K562 (cell line): ENCODE results near the gene LRRK1. TPM values are rescaled to one million over a fixed set of nuclear protein-coding genes. Genes with fewer than 3 reads are reported as not detected.

Source experiments
- ATAC-seq: fragments of 200-7000 bp; cut with Tn5 transposase; 3 replicates; pipeline ENCODE4 v1.9.1; 2020; ENCODE audit warnings: moderate library complexity
- BruUV-seq: library from RNA; stranded (reverse); fragments of 400-500 nt; replicated peaks from 2 replicates; lab custom pipeline; 2021; lab: Mats Ljungman, UMichigan
- CTCF ChIA-PET: fragments of 300-600 bp; formaldehyde crosslinking; extraction: SDS; loops from one replicate; lab custom pipeline; 2021; ENCODE audit warnings: low intra/inter-chr PET ratio; lab: Yijun Ruan, JAX
- POLR2A ChIA-PET: fragments of 300-600, 350-650 bp; sonication (Branson Sonifier 250); formaldehyde crosslinking; extraction: SDS; loops from one replicate; lab custom pipeline; 2021; ENCODE audit warnings: antibody characterized with exemption, inconsistent platforms; lab: Yijun Ruan, JAX
- DNase-seq, 4 experiments: peaks; one replicate each; pipeline versions ENCODE4 v3.0.0 to v3.0.0-alpha.2; 2011 to 2018; ENCODE audit warnings: low spot score in 3 of 4, mixed read lengths in 3 of 4; ENCODE audit errors: extremely low read depth in 1 of 4
- FAIRE-seq: peaks from 2 replicates; lab custom pipeline; 2011; peaks lifted over from hg19 to GRCh38; lab: Jason Lieb, UNC
- H2AFZ ChIP-seq: 2 replicates; pipeline ENCODE4 v1.6.0; 2011; ENCODE audit warnings: low read depth, low read length, control low read depth, inconsistent platforms
- H3K27ac ChIP-seq: fragments of 200-600 bp; 3 replicates; pipeline ENCODE4 v1.8.0; 2011; ENCODE audit warnings: low read depth, mild to moderate bottlenecking, control low read depth, inconsistent platforms, low read length, moderate library complexity, mixed read lengths; ENCODE audit errors: extremely low read depth
- H3K27me3 ChIP-seq, 2 experiments: fragments of 300-600 bp in 1 of 2; 2 replicates in 1 of 2; 3 replicates in 1 of 2; pipeline versions ENCODE4 v1.6.0 to v1.8.0; 2011; ENCODE audit warnings: inconsistent platforms in 2 of 2, low read length in 2 of 2, mild to moderate bottlenecking in 1 of 2, mixed read lengths in 1 of 2, moderate library complexity in 1 of 2; ENCODE audit not compliant: control insufficient read depth in 2 of 2, insufficient read depth in 2 of 2
- H3K36me3 ChIP-seq: fragments of 300-600 bp; 3 replicates; pipeline ENCODE4 v1.8.0; 2011; ENCODE audit warnings: mild to moderate bottlenecking, low read length, inconsistent platforms; ENCODE audit not compliant: control insufficient read depth, insufficient read depth
- H3K4me1 ChIP-seq, 2 experiments: fragments of 200-600 bp in 1 of 2; replicated peaks in 1 of 2; 2 replicates in 1 of 2; 3 replicates in 1 of 2; pipeline versions ENCODE4 v1.5.1 to v1.8.0; 2011; ENCODE audit warnings: inconsistent platforms in 2 of 2, low read length in 2 of 2, mild to moderate bottlenecking in 1 of 2, mixed read lengths in 1 of 2, moderate library complexity in 1 of 2; ENCODE audit not compliant: control insufficient read depth in 2 of 2, insufficient read depth in 2 of 2
- H3K4me2 ChIP-seq: 2 replicates; pipeline ENCODE4 v1.6.1; 2011; ENCODE audit warnings: low read length, control low read depth, inconsistent platforms, mixed read lengths; ENCODE audit not compliant: insufficient read depth
- H3K4me3 ChIP-seq: fragments of 200-600 bp; sonication (generic), shearing (Covaris generic); 2 replicates; pipeline ENCODE4 v1.5.1; 2016; ENCODE audit warnings: control low read depth, inconsistent platforms
- H3K79me2 ChIP-seq: fragments of 200-600 bp; 3 replicates; pipeline ENCODE4 v1.8.0; 2011; ENCODE audit warnings: low read length, inconsistent platforms; ENCODE audit not compliant: control insufficient read depth, insufficient read depth
- H3K9ac ChIP-seq, 2 experiments: 2 replicates each; pipeline versions ENCODE4 v1.6.0 to v1.6.1; 2011; ENCODE audit warnings: low read depth in 2 of 2, low read length in 2 of 2, control low read depth in 1 of 2, inconsistent platforms in 1 of 2, mild to moderate bottlenecking in 1 of 2, mixed read lengths in 1 of 2; ENCODE audit not compliant: insufficient read depth in 1 of 2
- H3K9me1 ChIP-seq: one replicate; pipeline ENCODE4 v1.6.0; 2011; ENCODE audit warnings: inconsistent platforms, mild to moderate bottlenecking, low read length, moderate library complexity; ENCODE audit not compliant: control insufficient read depth, insufficient read depth
- H3K9me3 ChIP-seq: replicated peaks from 2 replicates; pipeline ENCODE4 v1.5.1; 2011; ENCODE audit warnings: low read depth, low read length, inconsistent platforms; ENCODE audit not compliant: control insufficient read depth, insufficient read depth
- H4K20me1 ChIP-seq: replicated peaks from 2 replicates; pipeline ENCODE4 v1.6.1; 2011; ENCODE audit warnings: low read length, inconsistent platforms, mixed read lengths; ENCODE audit not compliant: control insufficient read depth, insufficient read depth
- ATF3 ChIP-seq, 2 experiments: fragments of 450-650 bp in 1 of 2; sonication (generic) in 1 of 2; formaldehyde crosslinking in 1 of 2; IDR thresholded peaks in 1 of 2; conservative IDR thresholded peaks in 1 of 2; 2 replicates each; pipeline versions ENCODE4 v1.6.1 to v1.8.1; 2016 to 2023; ENCODE audit warnings: mild to moderate bottlenecking in 2 of 2, moderate library complexity in 2 of 2, inconsistent platforms in 1 of 2, missing genetic modification reagents in 1 of 2
- CCAR2 ChIP-seq: fragments of 200-400 bp; formaldehyde crosslinking; IDR thresholded peaks from 2 replicates; pipeline ENCODE4 v1.6.1; 2017; ENCODE audit warnings: mild to moderate bottlenecking, low read depth, low read length
- CHD4 ChIP-seq: fragments of 200-600 bp; sonication (generic); IDR thresholded peaks from 3 replicates; pipeline ENCODE4 v1.6.1; 2012; ENCODE audit warnings: low read depth, mild to moderate bottlenecking, mixed read lengths, low read length, inconsistent platforms; ENCODE audit not compliant: insufficient read depth, insufficient replicate concordance, poor library complexity, severe bottlenecking
- DMBX1 ChIP-seq: fragments of 250-450 bp; sonication (Bioruptor Pico); IDR thresholded peaks from 2 replicates; pipeline ENCODE4 v1.8.0; 2022; ENCODE audit warnings: inconsistent platforms, mild to moderate bottlenecking, moderate library complexity, borderline replicate concordance
- KAT2B ChIP-seq: IDR thresholded peaks from one replicate; pipeline ENCODE4 v1.6.1; 2012; ENCODE audit warnings: low read depth, mild to moderate bottlenecking, control low read depth, inconsistent platforms, low read length, moderate library complexity
- NR0B1 ChIP-seq: fragments of 450-650 bp; IDR thresholded peaks from one replicate; pipeline ENCODE4 v1.6.1; 2018; ENCODE audit warnings: mild to moderate bottlenecking, moderate library complexity; ENCODE audit not compliant: partially characterized antibody
- RBBP5 ChIP-seq: fragments of 200-600 bp; sonication (generic); IDR thresholded peaks from 2 replicates; pipeline ENCODE4 v1.6.1; 2012; ENCODE audit warnings: borderline replicate concordance, mild to moderate bottlenecking, low read length, control low read depth, inconsistent platforms; ENCODE audit not compliant: insufficient read depth, poor library complexity, severe bottlenecking
- RCOR1 ChIP-seq, 2 experiments: IDR thresholded peaks; 2 replicates each; pipeline ENCODE4 v1.6.1; 2012; ENCODE audit warnings: low read depth in 2 of 2, low read length in 2 of 2, borderline replicate concordance in 1 of 2, improper control_type of control experiment in 1 of 2
- TAF7 ChIP-seq: fragments of 450-650 bp; IDR thresholded peaks from 2 replicates; pipeline ENCODE4 v1.6.1; 2016; ENCODE audit warnings: missing genetic modification characterization, missing compliant biosample characterization
- TFAP4 ChIP-seq: sonication (generic); formaldehyde crosslinking; IDR thresholded peaks from 2 replicates; pipeline ENCODE4 v1.8.0; 2022; ENCODE audit warnings: missing genetic modification reagents, mild to moderate bottlenecking, moderate library complexity, borderline replicate concordance
- ZFPM2 ChIP-seq: fragments of 250-450 bp; sonication (Bioruptor Pico); IDR thresholded peaks from 2 replicates; pipeline ENCODE4 v1.5.1; 2022; ENCODE audit warnings: mild to moderate bottlenecking
- ZNF584 ChIP-seq: fragments of 200-800 bp; sonication (Bioruptor generic); IDR thresholded peaks from 2 replicates; pipeline ENCODE4 v1.6.1; 2016; ENCODE audit warnings: low read depth, mild to moderate bottlenecking, missing genetic modification characterization, missing compliant biosample characterization
- WGBS: fragments of 100-300 bp; shearing (Covaris generic); methylation state at CpG from one replicate; pipeline ENCODE4 v1.1.6; 2016; ENCODE audit warnings: low coverage, mixed read lengths; ENCODE audit not compliant: insufficient coverage; ENCODE audit errors: missing lambda C conversion rate; 5-methylcytosine and 5-hydroxymethylcytosine counted together
- in situ Hi-C: fragments of 300-500 bp; cut with MboI; formaldehyde crosslinking; loops from 4 replicates; pipeline ENCODE4 v1.15.0; 2018; ENCODE audit warnings: inconsistent platforms, mixed read lengths
- intact Hi-C: fragments of 100-400 bp; cut with micrococcal nuclease; formaldehyde crosslinking; loops from 2 replicates; pipeline ENCODE4 v1.14.2; 2022
- polyA plus RNA-seq, 8 experiments: library from polyadenylated mRNA; depleted of rRNA in 4 of 8; stranded (reverse) in 5 of 8; unstranded in 3 of 8; fragments of >200 nt; fragmentation: Nextera tagmentation in 2 of 8; fragmentation: Illumina TruSeq in 1 of 8; extraction: Ambion mirVana in 2 of 8; extraction: Trizol in 1 of 8; gene quantifications; 2 replicates each; pipeline versions ENCODE4 v1.2.1 to v1.2.3, GENCODE V29; 2011 to 2014; ENCODE audit warnings: inconsistent platforms in 1 of 8, missing spikeins in 1 of 8
- total RNA-seq, 7 experiments: library from RNA; depleted of rRNA in 6 of 7; stranded (reverse); fragments of >200 nt in 6 of 7; fragmentation: Illumina TruSeq in 2 of 7; extraction: Trizol in 2 of 7; gene quantifications; 2 replicates each; pipeline versions ENCODE4 v1.2.1 to v1.2.3, GENCODE V29; 2011 to 2021; ENCODE audit warnings: low replicate concordance in 1 of 7

LRRK1 gene
- total and polyA plus RNA-seq, 9 of the 15 experiments (the other 6 are each of a cell fraction or from before 2014, with no cell fraction given): 0.01 to 1.5 (median 0.11) TPM

GRCh38 chr15:101014921-101015841, 96.0 kb downstream of the LRRK1 start (continued):
- TF ChIP-seq DMBX1: no peak
- TF ChIP-seq RCOR1 (IDR thresholded peaks at IDR 0.05; ENCODE audit: borderline replicate concordance in 1 of 2, low read depth in 2 of 2, low read length in 2 of 2): peak in 1 of 2 experiments; percentile 36; a peak in 1 of 4 replicates
- peak; percentile 49; the same call in 1 of the 2 replicates for TF ChIP-seq TFAP4

- POLR2A ChIA-PET: interaction anchor here (0.6 to 1.0 kb wide), 2 partner anchors 9 to 229 kb away, joined by 3 to 4 read pairs; no protein-coding TSS in a partner anchor
- CTCF ChIA-PET: interaction anchor here (1.2 to 4.3 kb wide), 2 partner anchors 9 to 242 kb away, joined by 3 to 47 read pairs; no protein-coding TSS in a partner anchor
- WGBS: 10% methylated on average over 7 of the region's 7 CpGs
- H3K27me3 ChIP-seq: peaks cover 10 to 43% of the 10 kb centered on the region in 2 experiments
- H3K4me3 ChIP-seq: no peak overlapping the region
- intact Hi-C loops: loop anchor here (5.0 kb wide), 2 partner anchors 71 to 261 kb away; partner anchors contain the start of gene SELENOS
- H3K79me2 ChIP-seq: no peaks in the 10 kb centered on the region
- DNase-seq (no peak), ATAC-seq (no peak), FAIRE-seq (no peak)
- H4K20me1 ChIP-seq: no peaks in the 10 kb centered on the region
- no peaks in the 10 kb centered on the region for H3K9me1 ChIP-seq
- H3K36me3 ChIP-seq: no peaks in the 10 kb centered on the region
- H3K9me3 ChIP-seq: no peaks in the 10 kb centered on the region
- H2AFZ ChIP-seq: no peak overlapping the region
- in situ Hi-C loops: loop anchor here (5.0 kb wide), 1 partner anchor 241 kb away; no protein-coding TSS in a partner anchor
- TF ChIP-seq TAF7 (tag) (no peak), ZNF584 (CRISPR knock-in tag) (no peak), ATF3 (IDR thresholded peaks at IDR 0.05) (no peak), ATF3 (CRISPR knock-in tag; conservative IDR thresholded peaks at IDR 0.05) (no peak), NR0B1 (no peak), RBBP5 (no peak), CHD4 (no peak), ZFPM2 (no peak), KAT2B (no peak), CCAR2 (no peak)
- no peak overlapping the region for H3K9ac ChIP-seq
- H3K4me2 ChIP-seq: no peak overlapping the region
- H3K27ac ChIP-seq: no peak overlapping the region
- no TSS peak for BruUV-seq
- peaks cover 0 to 11% of the 10 kb centered on the region in 2 experiments; a peak in 3 of 5 replicates for H3K4me1 ChIP-seq
These were observed 97.4 kb downstream of the LRRK1 start for GRCh38 chr15:101016581-101016980.
